Activated CD8-positive, alpha-beta T cell treated with anti-CD3 and anti-CD28 coated beads for 36 hours (primary cell): ENCODE results near the gene MAN2A1. TPM values are rescaled to one million over a fixed set of nuclear protein-coding genes. Genes with fewer than 3 reads are reported as not detected.

Source experiments
- ATAC-seq: fragments of 200-7000 bp; cut with Tn5 transposase; one replicate; pipeline ENCODE4 v1.10.0; 2021; ENCODE audit warnings: mild to moderate bottlenecking, moderate library complexity
- CTCF ChIA-PET: fragments of 350-600 bp; sonication (Branson Sonifier 250); formaldehyde crosslinking; loops from one replicate; lab custom pipeline; 2021; ENCODE audit warnings: antibody characterized with exemption; lab: Charles Lee
- POLR2A ChIA-PET: fragments of 350-600 bp; sonication (Branson Sonifier 250); formaldehyde crosslinking; loops from one replicate; lab custom pipeline; 2021; ENCODE audit warnings: antibody characterized with exemption; lab: Charles Lee
- DNase-seq: peaks from one replicate; pipeline ENCODE4 v3.0.0-alpha.2; 2020
- H3K27ac Mint-ChIP-seq: one replicate; pipeline ENCODE4 v1.8.0; 2021; ENCODE audit warnings: mild to moderate bottlenecking, mixed read lengths
- H3K27me3 Mint-ChIP-seq: one replicate; pipeline ENCODE4 v1.8.0; 2021; ENCODE audit warnings: mixed read lengths
- H3K36me3 Mint-ChIP-seq: one replicate; pipeline ENCODE4 v1.8.0; 2021; ENCODE audit warnings: low read depth, mixed read lengths
- H3K4me1 Mint-ChIP-seq: one replicate; pipeline ENCODE4 v1.8.0; 2021; ENCODE audit warnings: low read depth, mixed read lengths
- H3K4me3 Mint-ChIP-seq: one replicate; pipeline ENCODE4 v1.8.0; 2021; ENCODE audit warnings: mild to moderate bottlenecking, moderate library complexity, mixed read lengths
- H3K9me3 Mint-ChIP-seq: one replicate; pipeline ENCODE4 v1.8.0; 2021; ENCODE audit warnings: mixed read lengths
- CTCF ChIP-seq: fragments of 200-600 bp; IDR thresholded peaks from one replicate; pipeline ENCODE4 v1.8.0; 2022; ENCODE audit warnings: antibody characterized with exemption, mild to moderate bottlenecking
- intact Hi-C: fragments of 100-400 bp; cut with micrococcal nuclease; formaldehyde crosslinking; loops from one replicate; pipeline ENCODE4 v1.10.0; 2022
- total RNA-seq, 2 experiments: library from RNA; stranded (reverse); gene quantifications; one replicate each; pipeline ENCODE4 v1.2.3, GENCODE V29; 2021

Gene MAN2A1
- total RNA-seq, result 10 to 100 TPM; 29.9 to 30.6 TPM

- Mint-ChIP-seq H3K36me3 (peaks cover 14% of the 10 kb centered on the region), H3K9me3 (peaks cover 1% of the 10 kb centered on the region), H3K27me3 (peaks cover 3% of the 10 kb centered on the region), H3K27ac (peak within 1 kb of the TSS; percentile 96), H3K4me3 (peak within 1 kb of the TSS; percentile 91), H3K4me1 (peaks cover 43% of the 10 kb centered on the region)
- ChIA-PET POLR2A (interaction anchor here (0.7 to 2.5 kb wide), 9 partner anchors 9 to 280 kb away, joined by 3 to 6 read pairs (median 3); partner anchors contain the start of gene PJA2), CTCF (interaction anchor here (1.0 to 1.8 kb wide), 8 partner anchors 15 to 725 kb away, joined by 3 to 8 read pairs (median 4); no protein-coding TSS in a partner anchor)
- DNase-seq (peak; percentile 74), ATAC-seq (peak; percentile 49)
- intact Hi-C loops, result loop anchor here (5.0 to 10.0 kb wide), 4 partner anchors 98 to 365 kb away; partner anchors contain the start of gene PJA2
- TF ChIP-seq CTCF, result no peak
Measured at GRCh38 chr5:109689740-109690241, at the start of gene MAN2A1. TSS of gene MAN2A1 (plus strand) at chr5:109689927. CDS start at chr5:109690418, 491 bp downstream.

GRCh38 chr5:109640976-109641375 is 48.8 kb upstream of the MAN2A1 start:
- DNase-seq, result no peak
- ChIA-PET CTCF (interaction anchor here (0.7 kb wide), 1 partner anchor 11 kb away, joined by 3 read pairs; no protein-coding TSS in a partner anchor), POLR2A (no interaction called here)
- no peak for ATAC-seq
- Mint-ChIP-seq H3K4me1 (no peaks in the 10 kb centered on the region), H3K27ac (no peak overlapping the region), H3K27me3 (no peaks in the 10 kb centered on the region), H3K9me3 (peaks cover 3% of the 10 kb centered on the region), H3K36me3 (no peaks in the 10 kb centered on the region), H3K4me3 (no peak overlapping the region)
- no peak for TF ChIP-seq CTCF
- intact Hi-C loops, result no loop called here

GRCh38 chr5:109643791-109644350 is 45.9 kb upstream of the MAN2A1 start:
- H3K4me3 Mint-ChIP-seq, result no peak overlapping the region
- TF ChIP-seq CTCF, result no peak
- H3K27ac Mint-ChIP-seq, result no peak overlapping the region
- no peak for ATAC-seq
- H3K27me3 Mint-ChIP-seq, result no peaks in the 10 kb centered on the region
- CTCF ChIA-PET, result no interaction called here
- no peak for DNase-seq
- POLR2A ChIA-PET, result no interaction called here
- intact Hi-C loops, result no loop called here
- H3K36me3 Mint-ChIP-seq, result no peaks in the 10 kb centered on the region
- no peaks in the 10 kb centered on the region for H3K4me1 Mint-ChIP-seq
- H3K9me3 Mint-ChIP-seq, result peaks cover 3% of the 10 kb centered on the region

GRCh38 chr5:109644829-109645228 is 44.9 kb upstream of the MAN2A1 start:
- DNase-seq, result no peak
- H3K4me1 Mint-ChIP-seq, result no peaks in the 10 kb centered on the region
- ATAC-seq, result no peak
- TF ChIP-seq CTCF, result no peak
- no peaks in the 10 kb centered on the region for H3K27me3 Mint-ChIP-seq
- intact Hi-C loops, result no loop called here
- H3K9me3 Mint-ChIP-seq, result no peaks in the 10 kb centered on the region
- no peak overlapping the region for H3K27ac Mint-ChIP-seq
- H3K4me3 Mint-ChIP-seq, result no peak overlapping the region
- H3K36me3 Mint-ChIP-seq, result no peaks in the 10 kb centered on the region
- POLR2A ChIA-PET, result no interaction called here
- CTCF ChIA-PET, result no interaction called here

GRCh38 chr5:109645707-109646192 is 44.0 kb upstream of the MAN2A1 start:
- intact Hi-C loops, result no loop called here
- no peak for ATAC-seq
- Mint-ChIP-seq H3K27ac (no peak overlapping the region), H3K9me3 (no peaks in the 10 kb centered on the region), H3K4me1 (no peaks in the 10 kb centered on the region), H3K36me3 (no peaks in the 10 kb centered on the region), H3K4me3 (no peak overlapping the region), H3K27me3 (no peaks in the 10 kb centered on the region)
- ChIA-PET POLR2A (no interaction called here), CTCF (interaction anchor here (0.7 kb wide), 1 partner anchor 43 kb away, joined by 3 read pairs; no protein-coding TSS in a partner anchor)
- TF ChIP-seq CTCF, result no peak
- DNase-seq, result no peak
